ENCODE data around the gene CDC42BPG. TPM values are rescaled to one million over a fixed set of nuclear protein-coding genes. Genes with fewer than 3 reads are reported as not detected.

CDC42BPG gene
- total and polyA plus RNA-seq, 2 of the 8 experiments (the other 6 are each of a cell fraction or from before 2014, with no cell fraction given), result 3.7 to 10.6 TPM

DNA sequence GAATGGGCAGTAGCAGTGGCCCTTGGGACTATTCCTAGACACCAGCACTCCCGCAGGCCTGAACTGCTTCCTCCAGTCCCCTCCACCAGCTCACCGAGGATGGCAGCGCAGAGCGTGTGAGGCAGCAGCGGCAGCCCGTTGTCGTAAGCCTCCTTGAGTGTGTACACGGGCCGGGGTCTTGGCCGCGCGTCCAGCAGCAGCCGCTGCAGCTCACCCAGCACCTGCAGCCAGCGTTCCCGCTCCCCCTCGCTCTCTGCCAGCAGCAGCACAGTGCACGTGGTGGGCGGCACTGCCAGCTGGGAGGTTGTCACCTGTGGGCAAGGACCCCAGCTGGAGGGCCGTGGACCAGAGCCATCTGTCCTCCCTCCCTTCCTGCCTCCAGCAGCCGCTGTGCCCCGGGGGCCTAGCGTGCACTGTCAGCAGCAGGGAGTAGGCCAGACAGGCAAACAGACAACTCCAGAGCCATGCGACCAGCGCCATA lies 13.0 kb downstream of the CDC42BPG start (continued):
- TF ChIP-seq HDAC2 (IDR thresholded peaks at IDR 0.05; ENCODE audit: borderline replicate concordance in 1 of 2, low read depth in 2 of 2, low read length in 2 of 2) (no peak), TEAD4 (IDR thresholded peaks at IDR 0.05; ENCODE audit: low read depth, low read length) (no peak), RFX5 (IDR thresholded peaks at IDR 0.05; ENCODE audit: borderline replicate concordance, low read depth, low read length) (no peak), SUZ12 (IDR thresholded peaks at IDR 0.05; ENCODE audit: low read length) (no peak)
- TF ChIP-seq, protein P1, sequence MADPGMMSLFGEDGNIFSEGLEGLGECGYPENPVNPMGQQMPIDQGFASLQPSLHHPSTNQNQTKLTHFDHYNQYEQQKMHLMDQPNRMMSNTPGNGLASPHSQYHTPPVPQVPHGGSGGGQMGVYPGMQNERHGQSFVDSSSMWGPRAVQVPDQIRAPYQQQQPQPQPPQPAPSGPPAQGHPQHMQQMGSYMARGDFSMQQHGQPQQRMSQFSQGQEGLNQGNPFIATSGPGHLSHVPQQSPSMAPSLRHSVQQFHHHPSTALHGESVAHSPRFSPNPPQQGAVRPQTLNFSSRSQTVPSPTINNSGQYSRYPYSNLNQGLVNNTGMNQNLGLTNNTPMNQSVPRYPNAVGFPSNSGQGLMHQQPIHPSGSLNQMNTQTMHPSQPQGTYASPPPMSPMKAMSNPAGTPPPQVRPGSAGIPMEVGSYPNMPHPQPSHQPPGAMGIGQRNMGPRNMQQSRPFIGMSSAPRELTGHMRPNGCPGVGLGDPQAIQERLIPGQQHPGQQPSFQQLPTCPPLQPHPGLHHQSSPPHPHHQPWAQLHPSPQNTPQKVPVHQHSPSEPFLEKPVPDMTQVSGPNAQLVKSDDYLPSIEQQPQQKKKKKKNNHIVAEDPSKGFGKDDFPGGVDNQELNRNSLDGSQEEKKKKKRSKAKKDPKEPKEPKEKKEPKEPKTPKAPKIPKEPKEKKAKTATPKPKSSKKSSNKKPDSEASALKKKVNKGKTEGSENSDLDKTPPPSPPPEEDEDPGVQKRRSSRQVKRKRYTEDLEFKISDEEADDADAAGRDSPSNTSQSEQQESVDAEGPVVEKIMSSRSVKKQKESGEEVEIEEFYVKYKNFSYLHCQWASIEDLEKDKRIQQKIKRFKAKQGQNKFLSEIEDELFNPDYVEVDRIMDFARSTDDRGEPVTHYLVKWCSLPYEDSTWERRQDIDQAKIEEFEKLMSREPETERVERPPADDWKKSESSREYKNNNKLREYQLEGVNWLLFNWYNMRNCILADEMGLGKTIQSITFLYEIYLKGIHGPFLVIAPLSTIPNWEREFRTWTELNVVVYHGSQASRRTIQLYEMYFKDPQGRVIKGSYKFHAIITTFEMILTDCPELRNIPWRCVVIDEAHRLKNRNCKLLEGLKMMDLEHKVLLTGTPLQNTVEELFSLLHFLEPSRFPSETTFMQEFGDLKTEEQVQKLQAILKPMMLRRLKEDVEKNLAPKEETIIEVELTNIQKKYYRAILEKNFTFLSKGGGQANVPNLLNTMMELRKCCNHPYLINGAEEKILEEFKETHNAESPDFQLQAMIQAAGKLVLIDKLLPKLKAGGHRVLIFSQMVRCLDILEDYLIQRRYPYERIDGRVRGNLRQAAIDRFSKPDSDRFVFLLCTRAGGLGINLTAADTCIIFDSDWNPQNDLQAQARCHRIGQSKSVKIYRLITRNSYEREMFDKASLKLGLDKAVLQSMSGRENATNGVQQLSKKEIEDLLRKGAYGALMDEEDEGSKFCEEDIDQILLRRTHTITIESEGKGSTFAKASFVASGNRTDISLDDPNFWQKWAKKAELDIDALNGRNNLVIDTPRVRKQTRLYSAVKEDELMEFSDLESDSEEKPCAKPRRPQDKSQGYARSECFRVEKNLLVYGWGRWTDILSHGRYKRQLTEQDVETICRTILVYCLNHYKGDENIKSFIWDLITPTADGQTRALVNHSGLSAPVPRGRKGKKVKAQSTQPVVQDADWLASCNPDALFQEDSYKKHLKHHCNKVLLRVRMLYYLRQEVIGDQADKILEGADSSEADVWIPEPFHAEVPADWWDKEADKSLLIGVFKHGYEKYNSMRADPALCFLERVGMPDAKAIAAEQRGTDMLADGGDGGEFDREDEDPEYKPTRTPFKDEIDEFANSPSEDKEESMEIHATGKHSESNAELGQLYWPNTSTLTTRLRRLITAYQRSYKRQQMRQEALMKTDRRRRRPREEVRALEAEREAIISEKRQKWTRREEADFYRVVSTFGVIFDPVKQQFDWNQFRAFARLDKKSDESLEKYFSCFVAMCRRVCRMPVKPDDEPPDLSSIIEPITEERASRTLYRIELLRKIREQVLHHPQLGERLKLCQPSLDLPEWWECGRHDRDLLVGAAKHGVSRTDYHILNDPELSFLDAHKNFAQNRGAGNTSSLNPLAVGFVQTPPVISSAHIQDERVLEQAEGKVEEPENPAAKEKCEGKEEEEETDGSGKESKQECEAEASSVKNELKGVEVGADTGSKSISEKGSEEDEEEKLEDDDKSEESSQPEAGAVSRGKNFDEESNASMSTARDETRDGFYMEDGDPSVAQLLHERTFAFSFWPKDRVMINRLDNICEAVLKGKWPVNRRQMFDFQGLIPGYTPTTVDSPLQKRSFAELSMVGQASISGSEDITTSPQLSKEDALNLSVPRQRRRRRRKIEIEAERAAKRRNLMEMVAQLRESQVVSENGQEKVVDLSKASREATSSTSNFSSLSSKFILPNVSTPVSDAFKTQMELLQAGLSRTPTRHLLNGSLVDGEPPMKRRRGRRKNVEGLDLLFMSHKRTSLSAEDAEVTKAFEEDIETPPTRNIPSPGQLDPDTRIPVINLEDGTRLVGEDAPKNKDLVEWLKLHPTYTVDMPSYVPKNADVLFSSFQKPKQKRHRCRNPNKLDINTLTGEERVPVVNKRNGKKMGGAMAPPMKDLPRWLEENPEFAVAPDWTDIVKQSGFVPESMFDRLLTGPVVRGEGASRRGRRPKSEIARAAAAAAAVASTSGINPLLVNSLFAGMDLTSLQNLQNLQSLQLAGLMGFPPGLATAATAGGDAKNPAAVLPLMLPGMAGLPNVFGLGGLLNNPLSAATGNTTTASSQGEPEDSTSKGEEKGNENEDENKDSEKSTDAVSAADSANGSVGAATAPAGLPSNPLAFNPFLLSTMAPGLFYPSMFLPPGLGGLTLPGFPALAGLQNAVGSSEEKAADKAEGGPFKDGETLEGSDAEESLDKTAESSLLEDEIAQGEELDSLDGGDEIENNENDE (IDR thresholded peaks at IDR 0.05; ENCODE audit: insufficient replicate concordance, low read length), result no peak
- TF ChIP-seq, protein P2, sequence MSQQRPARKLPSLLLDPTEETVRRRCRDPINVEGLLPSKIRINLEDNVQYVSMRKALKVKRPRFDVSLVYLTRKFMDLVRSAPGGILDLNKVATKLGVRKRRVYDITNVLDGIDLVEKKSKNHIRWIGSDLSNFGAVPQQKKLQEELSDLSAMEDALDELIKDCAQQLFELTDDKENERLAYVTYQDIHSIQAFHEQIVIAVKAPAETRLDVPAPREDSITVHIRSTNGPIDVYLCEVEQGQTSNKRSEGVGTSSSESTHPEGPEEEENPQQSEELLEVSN (IDR thresholded peaks at IDR 0.05), result no peak
